ENCODE measurements around the gene CSNK1A1L.

The CSNK1A1L gene

DNA sequence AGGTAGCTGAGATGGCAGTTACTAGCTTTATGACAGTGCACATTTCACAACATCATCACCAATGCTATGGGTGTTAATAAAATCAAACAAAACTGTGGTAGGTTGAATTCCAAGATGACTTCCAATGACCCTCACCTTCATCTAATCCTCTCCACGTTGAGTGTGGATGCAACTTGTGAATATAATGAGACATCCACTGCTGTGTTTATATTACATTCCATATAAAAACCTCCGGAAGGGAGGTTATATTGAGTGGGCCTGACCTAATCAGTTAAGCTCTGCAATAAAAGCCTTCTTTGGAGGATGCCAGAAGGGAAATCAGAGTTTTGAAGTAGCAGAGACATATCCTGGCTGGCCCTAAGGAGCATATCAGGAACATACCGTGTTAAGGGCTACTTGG lies 25.6 kb upstream of the CSNK1A1L start:
- no peak for TF ChIP-seq CTCF (IDR thresholded peaks at IDR 0.05)
- H3K27ac ChIP-seq = no peak overlapping the region

DNA sequence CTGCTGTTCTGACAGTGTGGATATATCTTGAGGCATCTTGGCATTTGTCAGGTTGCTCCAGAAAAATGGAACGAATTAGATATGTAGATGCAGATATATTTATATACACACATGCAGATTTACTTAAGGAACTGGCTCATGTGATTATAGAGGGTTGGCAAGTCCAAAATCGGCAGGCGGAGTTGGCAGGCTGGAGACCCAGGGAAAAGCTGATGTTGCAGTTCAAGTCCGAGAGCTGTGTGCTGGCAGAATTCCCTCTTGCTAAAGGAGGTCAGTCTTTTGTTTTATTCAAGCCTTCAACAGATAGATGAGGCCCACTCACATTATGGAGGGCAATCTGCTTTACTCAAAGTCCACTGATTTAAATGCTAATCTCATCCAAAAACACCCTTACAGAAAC lies 24.4 kb upstream of the CSNK1A1L start:
- TF ChIP-seq ZFX (IDR thresholded peaks at IDR 0.05; ENCODE audit: borderline replicate concordance) = no peak
- no peak for TF ChIP-seq CTCF (IDR thresholded peaks at IDR 0.05)
- no peak overlapping the region for H3K27ac ChIP-seq

DNA sequence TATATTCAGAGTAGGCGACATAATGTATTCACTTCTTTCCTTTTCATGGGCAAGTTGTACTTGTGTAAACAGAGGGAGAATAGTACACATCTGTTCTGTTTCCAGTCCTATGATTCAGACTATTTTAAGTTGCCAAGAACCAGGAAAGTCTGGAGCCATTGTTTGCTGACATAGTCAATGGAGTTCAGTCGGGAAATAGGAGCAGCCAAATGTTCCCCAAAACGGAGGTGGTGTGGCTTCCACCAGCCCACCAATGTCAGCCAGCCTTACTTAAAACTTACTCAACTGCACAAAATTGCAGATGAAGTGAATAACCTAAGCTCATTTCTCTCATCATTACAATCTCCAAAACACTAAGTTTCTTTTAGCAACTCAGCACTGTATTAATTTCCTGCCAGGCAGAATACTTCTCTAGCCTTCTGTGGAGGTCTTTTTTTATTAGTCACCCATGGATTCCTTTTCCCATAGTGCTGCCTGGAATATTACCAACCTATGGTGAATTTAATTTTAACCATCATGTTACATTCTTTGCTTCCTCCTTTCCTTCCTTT lies 22.3 kb upstream of the CSNK1A1L start:
- H3K27ac ChIP-seq = peak overlapping the region; percentile 27

GRCh38 chr13:37123337-37123736 lies 17.9 kb upstream of the CSNK1A1L start:
- TF ChIP-seq ZFX (IDR thresholded peaks at IDR 0.05; ENCODE audit: borderline replicate concordance) = no peak
- no peak for TF ChIP-seq CTCF (IDR thresholded peaks at IDR 0.05)
- H3K27ac ChIP-seq = no peak overlapping the region

More for the DNA sequence above, 22.3 kb upstream of the CSNK1A1L start:
- TF ChIP-seq CTCF (IDR thresholded peaks at IDR 0.05) (no peak), ZFX (IDR thresholded peaks at IDR 0.05; ENCODE audit: borderline replicate concordance) (no peak)

DNA sequence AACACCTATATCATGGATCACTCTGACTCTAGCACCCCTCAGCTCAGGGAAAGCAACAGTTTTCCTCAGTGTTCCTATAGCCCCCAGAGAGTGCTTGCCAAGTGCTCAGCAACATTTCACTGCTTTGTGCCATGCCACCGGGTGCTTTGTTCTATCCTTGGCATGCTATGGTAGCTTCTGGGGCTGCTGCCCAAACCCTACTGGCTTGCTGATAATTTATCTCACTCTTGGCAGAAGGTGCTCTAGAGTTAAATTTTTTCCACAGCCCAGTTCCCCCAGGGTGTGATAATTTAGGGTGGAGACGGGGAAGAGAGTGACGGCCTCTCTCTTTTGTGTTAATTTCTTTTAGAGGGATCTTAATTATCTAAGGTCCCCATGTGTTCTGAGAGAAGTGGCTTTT lies 12.6 kb upstream of the CSNK1A1L start:
- TF ChIP-seq ZFX (IDR thresholded peaks at IDR 0.05; ENCODE audit: borderline replicate concordance) = no peak
- TF ChIP-seq CTCF (IDR thresholded peaks at IDR 0.05) = no peak
- no peak overlapping the region for H3K27ac ChIP-seq

- H3K27ac ChIP-seq = no peak overlapping the region
- no peak for TF ChIP-seq CTCF (IDR thresholded peaks at IDR 0.05)
- no peak for TF ChIP-seq ZFX (IDR thresholded peaks at IDR 0.05; ENCODE audit: borderline replicate concordance)
Measured at GRCh38 chr13:37114250-37114649, 8.8 kb upstream of the CSNK1A1L start.

DNA sequence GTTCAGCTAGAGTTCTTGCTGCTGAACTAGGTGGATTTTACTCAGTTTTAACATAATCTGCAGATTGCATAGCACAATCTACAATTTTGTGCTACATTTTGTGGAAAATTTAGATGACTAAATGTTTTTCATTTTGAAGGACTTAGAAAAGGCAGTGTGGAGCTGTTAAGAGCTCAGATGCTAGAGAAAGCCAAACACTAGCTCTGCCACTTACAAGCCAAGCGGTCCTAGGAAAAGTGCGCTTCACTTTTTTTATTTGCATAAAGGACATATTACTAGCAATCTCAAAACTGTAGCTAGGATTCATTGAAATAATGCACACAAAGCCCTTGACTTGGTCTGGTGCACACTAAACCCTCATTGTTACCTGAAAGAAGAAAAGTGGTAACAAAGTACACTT lies 8.1 kb upstream of the CSNK1A1L start:
- H3K27ac ChIP-seq = no peak overlapping the region
- TF ChIP-seq CTCF (IDR thresholded peaks at IDR 0.05) = no peak
- TF ChIP-seq ZFX (IDR thresholded peaks at IDR 0.05; ENCODE audit: borderline replicate concordance) = no peak
